CD14-positive monocyte (primary cell): ENCODE measurements around the gene ADORA2A. TPM values are rescaled to one million over a fixed set of nuclear protein-coding genes. Genes with fewer than 3 reads are reported as not detected.

Experiments used
- DNase-seq, 3 donors: peaks; one replicate each; pipeline ENCODE4 v3.0.0-alpha.2; 2011 to 2022
- H2AFZ ChIP-seq: 2 replicates; pipeline ENCODE4 v1.6.0; 2012; ENCODE audit warnings: mild to moderate bottlenecking, low read depth, low read length, inconsistent platforms; ENCODE audit not compliant: insufficient read depth, poor library complexity, severe bottlenecking
- H3K27ac ChIP-seq, 2 donors: 1 replicate in 1 of 2; 2 replicates in 1 of 2; pipeline ENCODE4 v1.5.1; 2012 to 2013; ENCODE audit warnings: low read length in 2 of 2, control low read depth in 1 of 2, inconsistent platforms in 1 of 2, low read depth in 1 of 2, mild to moderate bottlenecking in 1 of 2
- H3K27me3 ChIP-seq, 2 donors: one replicate each; pipeline versions ENCODE4 v1.6.0 to v1.6.1; 2011 to 2013; ENCODE audit warnings: low read length in 2 of 2; ENCODE audit not compliant: control insufficient read depth in 2 of 2, insufficient read depth in 2 of 2
- H3K36me3 ChIP-seq, 2 donors: replicated peaks in 1 of 2; 1 replicate in 1 of 2; 2 replicates in 1 of 2; pipeline versions ENCODE4 v1.5.1 to v1.6.1; 2012 to 2013; ENCODE audit warnings: low read length in 2 of 2, control low read depth in 1 of 2, inconsistent platforms in 1 of 2, mild to moderate bottlenecking in 1 of 2; ENCODE audit not compliant: insufficient read depth in 2 of 2, control insufficient read depth in 1 of 2
- H3K4me1 ChIP-seq, 2 donors: 1 replicate in 1 of 2; 2 replicates in 1 of 2; pipeline versions ENCODE4 v1.5.1 to v1.6.1; 2012 to 2013; ENCODE audit warnings: low read length in 2 of 2, control low read depth in 1 of 2, inconsistent platforms in 1 of 2, mild to moderate bottlenecking in 1 of 2, moderate library complexity in 1 of 2; ENCODE audit not compliant: insufficient read depth in 2 of 2, control insufficient read depth in 1 of 2
- H3K4me2 ChIP-seq: replicated peaks from 2 replicates; pipeline ENCODE3; 2012; ENCODE audit warnings: low read length, moderate library complexity, mild to moderate bottlenecking; ENCODE audit not compliant: poor library complexity, severe bottlenecking; ENCODE audit errors: extremely low read depth
- H3K4me3 ChIP-seq, 3 experiments: fragments of 200-600 bp in 1 of 3; sonication (generic) in 1 of 3; replicated peaks in 1 of 3; 1 replicate in 2 of 3; 2 replicates in 1 of 3; pipeline ENCODE4 v1.5.1; 2011 to 2013; ENCODE audit warnings: low read length in 3 of 3, mild to moderate bottlenecking in 3 of 3, control low read depth in 2 of 3, low read depth in 2 of 3, inconsistent platforms in 1 of 3, moderate library complexity in 1 of 3
- H3K79me2 ChIP-seq: 2 replicates; pipeline ENCODE4 v1.6.0; 2012; ENCODE audit warnings: mild to moderate bottlenecking, control low read depth, inconsistent platforms, low read length, moderate library complexity; ENCODE audit not compliant: insufficient read depth
- H3K9ac ChIP-seq: 2 replicates; pipeline ENCODE4 v1.6.0; 2017; ENCODE audit warnings: low read length, mild to moderate bottlenecking; ENCODE audit not compliant: insufficient read depth, poor library complexity, severe bottlenecking
- H3K9me3 ChIP-seq, 2 donors: replicated peaks in 1 of 2; 1 replicate in 1 of 2; 2 replicates in 1 of 2; pipeline versions ENCODE4 v1.5.1 to v1.6.1; 2012 to 2013; ENCODE audit warnings: low read length in 2 of 2, control low read depth in 1 of 2; ENCODE audit not compliant: control insufficient read depth in 1 of 2, insufficient read depth in 1 of 2
- H4K20me1 ChIP-seq: 2 replicates; pipeline ENCODE4 v1.6.0; 2012; ENCODE audit warnings: mild to moderate bottlenecking, low read length, control low read depth, moderate library complexity; ENCODE audit not compliant: insufficient read depth
- H3K27ac Mint-ChIP-seq, 7 donors: one replicate each; pipeline ENCODE4 v1.8.0; 2020; ENCODE audit warnings: mild to moderate bottlenecking in 7 of 7, mixed read lengths in 7 of 7, moderate library complexity in 6 of 7, inconsistent platforms in 2 of 7
- H3K27me3 Mint-ChIP-seq, 3 donors: one replicate each; pipeline ENCODE4 v1.8.0; 2021 to 2022; ENCODE audit warnings: low read depth in 3 of 3, mild to moderate bottlenecking in 3 of 3, mixed read lengths in 3 of 3, moderate library complexity in 3 of 3, inconsistent platforms in 1 of 3
- H3K36me3 Mint-ChIP-seq, 2 donors: one replicate each; pipeline ENCODE4 v1.8.0; 2020; ENCODE audit warnings: mixed read lengths in 2 of 2, inconsistent platforms in 1 of 2, mild to moderate bottlenecking in 1 of 2
- H3K4me1 Mint-ChIP-seq: one replicate; pipeline ENCODE4 v1.8.0; 2020; ENCODE audit warnings: mild to moderate bottlenecking, mixed read lengths
- H3K4me3 Mint-ChIP-seq, 2 donors: one replicate each; pipeline ENCODE4 v1.8.0; 2020; ENCODE audit warnings: mild to moderate bottlenecking in 2 of 2, mixed read lengths in 2 of 2, moderate library complexity in 1 of 2
- H3K9me3 Mint-ChIP-seq, 7 donors: one replicate each; pipeline ENCODE4 v1.8.0; 2020 to 2022; ENCODE audit warnings: mixed read lengths in 7 of 7, mild to moderate bottlenecking in 6 of 7, moderate library complexity in 6 of 7, inconsistent platforms in 2 of 7
- CTCF ChIP-seq: fragments of 200-600 bp; IDR thresholded peaks from one replicate; pipeline ENCODE4 v1.8.0; 2022; ENCODE audit warnings: antibody characterized with exemption, mild to moderate bottlenecking
- WGBS: methylation state at CpG from one replicate; pipeline ENCODE4 v1.1.5; 2013; ENCODE audit warnings: missing lambda C conversion rate; ENCODE audit not compliant: insufficient coverage; 5-methylcytosine and 5-hydroxymethylcytosine counted together
- intact Hi-C, 2 donors: fragments of 100-400 bp; cut with micrococcal nuclease; formaldehyde crosslinking; loops; one replicate each; pipeline versions ENCODE4 v1.15.0 to v1.15.1; 2023
- polyA plus RNA-seq, 3 donors: library from polyadenylated mRNA; depleted of rRNA in 1 of 3; unstranded in 2 of 3; stranded (reverse) in 1 of 3; fragments of 300-500 nt in 2 of 3; fragments of >200 nt in 1 of 3; fragmentation: Illumina TruSeq in 2 of 3; gene quantifications; 1 replicate in 2 of 3; 2 replicates in 1 of 3; pipeline ENCODE4 v1.2.3, GENCODE V29; 2012 to 2021

ADORA2A gene
- polyA plus RNA-seq, 3 donors = 5.8 to 10.2 (median 6.5) TPM

GRCh38 chr22:24426436-24426835 is 963 bp upstream of the ADORA2A start:
- no peak overlapping the region for H3K4me3 ChIP-seq
- peaks cover 62 to 81% of the 10 kb centered on the region in 2 donors for H3K4me1 ChIP-seq
- no peaks in the 10 kb centered on the region for H3K36me3 ChIP-seq
- no peaks in the 10 kb centered on the region for H3K27me3 ChIP-seq
- no peak overlapping the region for H3K9ac ChIP-seq
- no peaks in the 10 kb centered on the region for H3K9me3 ChIP-seq
- no peaks in the 10 kb centered on the region for H4K20me1 ChIP-seq
- no peak for TF ChIP-seq CTCF
- H3K4me2 ChIP-seq = no peak overlapping the region
- peak overlapping the region in 1 of 2 donors; percentile 42 for H3K4me3 Mint-ChIP-seq
- intact Hi-C loops = loop anchor here in 1 of 2 donors (5.0 kb wide), 1 partner anchor 46 kb away; no protein-coding TSS in a partner anchor
- WGBS = 100% methylated on average over 4 of the region's 4 CpGs
- peaks cover 21 to 29% of the 10 kb centered on the region in 2 donors for H3K36me3 Mint-ChIP-seq
- no peak for DNase-seq
- H3K27ac Mint-ChIP-seq = peak overlapping the region in 6 of 7 donors; percentile 63 to 93 (median 82)
- no peak overlapping the region for H3K27ac ChIP-seq
- peaks cover 18 to 36% (median 20%) of the 10 kb centered on the region in 3 donors for H3K27me3 Mint-ChIP-seq
- peaks cover 56% of the 10 kb centered on the region for H3K4me1 Mint-ChIP-seq
- H2AFZ ChIP-seq = no peak overlapping the region
- H3K79me2 ChIP-seq = peaks cover 72% of the 10 kb centered on the region
- H3K9me3 Mint-ChIP-seq = no peaks in the 10 kb centered on the region

GRCh38 chr22:24426851-24427499 is 424 bp upstream of the ADORA2A start:
- no peaks in the 10 kb centered on the region for H3K9me3 ChIP-seq
- H3K27me3 ChIP-seq = no peaks in the 10 kb centered on the region
- Mint-ChIP-seq H3K27me3 (peaks cover 18 to 35% (median 20%) of the 10 kb centered on the region in 3 donors), H3K36me3 (peaks cover 25 to 33% of the 10 kb centered on the region in 2 donors), H3K27ac (peak overlapping the region in 6 of 7 donors; percentile 53 to 93 (median 82)), H3K9me3 (no peaks in the 10 kb centered on the region), H3K4me1 (peaks cover 60% of the 10 kb centered on the region), H3K4me3 (peak overlapping the region; percentile 62 to 72)
- no peak overlapping the region for H3K4me2 ChIP-seq
- peak overlapping the region in 1 of 3 experiments; percentile 32 for H3K4me3 ChIP-seq
- TF ChIP-seq CTCF = no peak
- H2AFZ ChIP-seq = no peak overlapping the region
- WGBS = 70% methylated on average over 15 of the region's 19 CpGs
- peak overlapping the region in 1 of 2 donors; percentile 31 for H3K27ac ChIP-seq
- H4K20me1 ChIP-seq = no peaks in the 10 kb centered on the region
- intact Hi-C loops = loop anchor here in 1 of 2 donors (5.0 kb wide), 1 partner anchor 45 kb away; no protein-coding TSS in a partner anchor
- no peaks in the 10 kb centered on the region for H3K36me3 ChIP-seq
- peaks cover 68 to 87% of the 10 kb centered on the region in 2 donors for H3K4me1 ChIP-seq
- peak overlapping the region; percentile 34 for H3K9ac ChIP-seq
- H3K79me2 ChIP-seq = peaks cover 76% of the 10 kb centered on the region
- DNase-seq = no peak
